OCI-LY7 (cell line): ENCODE measurements around the gene PIEZO1. TPM values are rescaled to one million over a fixed set of nuclear protein-coding genes. Genes with fewer than 3 reads are reported as not detected.

ENCODE experiments used
- BruUV-seq: library from RNA; stranded (reverse); fragments of 400-500 nt; replicated peaks from 2 replicates; lab custom pipeline; 2021; lab: Mats Ljungman, UMichigan
- CTCF ChIA-PET: fragments of 300-600 bp; sonication (Branson Sonifier 250); formaldehyde crosslinking; loops from one replicate; lab custom pipeline; 2022; ENCODE audit warnings: antibody characterized with exemption; ENCODE audit not compliant: unreplicated experiment; lab: Charles Lee
- POLR2A ChIA-PET: fragments of 300-600 bp; sonication (Branson Sonifier 250); formaldehyde crosslinking; loops from one replicate; lab custom pipeline; 2022; ENCODE audit warnings: antibody characterized with exemption; lab: Charles Lee
- DNase-seq: peaks from one replicate; pipeline ENCODE4 v3.0.0-alpha.2; 2015; ENCODE audit warnings: low spot score
- H2AFZ ChIP-seq: fragments of 200-600 bp; sonication (generic), shearing (Covaris generic); 2 replicates; pipeline ENCODE4 v1.6.1; 2014; ENCODE audit warnings: mild to moderate bottlenecking, antibody characterized with exemption, low read length, moderate library complexity
- H3K27ac ChIP-seq: fragments of 200-600 bp; sonication (generic); 2 replicates; pipeline ENCODE4 v1.5.1; 2014; ENCODE audit warnings: mixed run types, low read depth, mild to moderate bottlenecking, moderate library complexity, low read length, inconsistent platforms; ENCODE audit not compliant: poor library complexity, severe bottlenecking
- H3K36me3 ChIP-seq: fragments of 200-600 bp; sonication (generic); 2 replicates; pipeline ENCODE4 v1.6.1; 2014; ENCODE audit warnings: mild to moderate bottlenecking, antibody characterized with exemption, low read length, moderate library complexity, mixed read lengths; ENCODE audit not compliant: insufficient read depth
- H3K4me1 ChIP-seq: fragments of 200-600 bp; sonication (generic); 2 replicates; pipeline ENCODE4 v1.5.1; 2014; ENCODE audit warnings: mild to moderate bottlenecking, low read length; ENCODE audit not compliant: insufficient read depth, poor library complexity, severe bottlenecking
- H3K4me2 ChIP-seq: fragments of 200-600 bp; sonication (generic); 2 replicates; pipeline ENCODE4 v1.6.1; 2014; ENCODE audit warnings: mild to moderate bottlenecking, low read length
- H3K4me3 ChIP-seq: fragments of 200-600 bp; sonication (generic); 2 replicates; pipeline ENCODE4 v1.5.1; 2014; ENCODE audit warnings: mild to moderate bottlenecking, low read depth, low read length; ENCODE audit not compliant: poor library complexity, severe bottlenecking
- H3K79me2 ChIP-seq: fragments of 200-600 bp; sonication (generic); 2 replicates; pipeline ENCODE4 v1.6.1; 2016; ENCODE audit warnings: low read depth, mild to moderate bottlenecking, low read length, moderate library complexity, mixed read lengths; ENCODE audit not compliant: insufficient read depth
- H3K9me2 ChIP-seq: fragments of 200-600 bp; sonication (generic); 2 replicates; pipeline ENCODE4 v1.6.1; 2016; ENCODE audit warnings: mild to moderate bottlenecking, low read length, mixed read lengths; ENCODE audit not compliant: insufficient read depth
- H3K9me3 ChIP-seq: fragments of 200-600 bp; sonication (generic); 2 replicates; pipeline ENCODE4 v1.6.1; 2014; ENCODE audit warnings: mild to moderate bottlenecking, mixed run types, low read length, mixed read lengths
- H4K20me1 ChIP-seq: fragments of 200-600 bp; sonication (generic); 2 replicates; pipeline ENCODE4 v1.6.1; 2014; ENCODE audit warnings: mild to moderate bottlenecking, antibody characterized with exemption, low read length, moderate library complexity, mixed read lengths; ENCODE audit not compliant: insufficient read depth
- EZH2phosphoT487 ChIP-seq: fragments of 200-600 bp; sonication (generic); IDR thresholded peaks from 2 replicates; pipeline ENCODE4 v1.6.1; 2018; ENCODE audit warnings: low read depth, borderline replicate concordance, mild to moderate bottlenecking, mixed run types, antibody characterized with exemption, low read length, moderate library complexity, mixed read lengths
- intact Hi-C: fragments of 100-400 bp; cut with micrococcal nuclease; formaldehyde crosslinking; loops from one replicate; pipeline ENCODE4 v1.10.0; 2022; ENCODE audit not compliant: unreplicated experiment
- total RNA-seq, 2 experiments: library from RNA; depleted of rRNA in 1 of 2; stranded (reverse); fragments of >200 nt in 1 of 2; shearing (Covaris generic) in 1 of 2; gene quantifications; 2 replicates each; pipeline ENCODE4 v1.2.3, GENCODE V29; 2014 to 2022
- TF ChIP-seq, protein P1 (sequence below): fragments of 200-600 bp; sonication (generic); conservative IDR thresholded peaks from 2 replicates; pipeline ENCODE4 v1.5.1; 2014; ENCODE audit warnings: mild to moderate bottlenecking, antibody characterized with exemption, low read length, moderate library complexity, mixed read lengths

Gene PIEZO1
- total RNA-seq, 2 experiments from 2014 or later: 144 to 154 TPM

DNA sequence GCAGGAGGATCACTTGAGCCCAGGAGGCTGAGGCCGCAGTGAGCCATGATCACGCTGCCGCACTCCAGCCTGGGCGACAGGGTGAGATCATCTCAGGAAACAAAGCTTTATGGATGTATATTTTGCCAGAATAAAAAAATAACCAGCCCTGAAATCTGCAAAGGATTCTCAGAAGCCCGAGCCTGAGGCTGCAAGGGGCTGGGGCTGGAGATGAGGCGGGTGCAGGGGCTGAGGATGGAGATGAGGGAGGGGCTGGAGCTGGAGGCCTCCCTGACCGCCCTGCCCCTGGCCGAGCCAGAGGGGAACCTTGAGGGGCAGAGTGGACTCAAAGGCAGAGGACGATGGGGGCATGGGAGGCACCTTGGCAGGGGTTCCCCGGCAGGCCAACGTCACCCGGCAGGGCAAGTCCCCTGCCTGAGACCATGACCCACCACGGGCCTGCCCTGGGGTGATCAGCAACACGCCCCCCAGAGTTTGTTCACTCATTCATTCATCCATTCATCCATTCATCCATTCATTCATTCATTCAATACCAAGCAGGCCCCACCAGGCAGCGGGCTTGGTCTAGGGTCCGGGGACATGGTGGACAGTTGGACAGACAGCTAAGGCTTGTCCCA, 32.5 kb downstream of the PIEZO1 start:
- Histone ChIP-seq H3K36me3 (no peaks in the 10 kb centered on the region; the same call in 1 of the 2 replicates), H4K20me1 (no peaks in the 10 kb centered on the region; the same call in 1 of the 2 replicates), H2AFZ (no peak overlapping the region), H3K4me1 (peaks cover 5% of the 10 kb centered on the region), H3K9me3 (no peaks in the 10 kb centered on the region), H3K79me2 (no peaks in the 10 kb centered on the region), H3K4me2 (no peak overlapping the region), H3K9me2 (no peaks in the 10 kb centered on the region), H3K27ac (no peak overlapping the region), H3K4me3 (no peak overlapping the region)
- ChIA-PET CTCF (no interaction called here), POLR2A (no interaction called here)
- no TSS peak for BruUV-seq
- intact Hi-C loops: no loop called here
- DNase-seq: no peak
- TF ChIP-seq EZH2phosphoT487: no peak

DNA sequence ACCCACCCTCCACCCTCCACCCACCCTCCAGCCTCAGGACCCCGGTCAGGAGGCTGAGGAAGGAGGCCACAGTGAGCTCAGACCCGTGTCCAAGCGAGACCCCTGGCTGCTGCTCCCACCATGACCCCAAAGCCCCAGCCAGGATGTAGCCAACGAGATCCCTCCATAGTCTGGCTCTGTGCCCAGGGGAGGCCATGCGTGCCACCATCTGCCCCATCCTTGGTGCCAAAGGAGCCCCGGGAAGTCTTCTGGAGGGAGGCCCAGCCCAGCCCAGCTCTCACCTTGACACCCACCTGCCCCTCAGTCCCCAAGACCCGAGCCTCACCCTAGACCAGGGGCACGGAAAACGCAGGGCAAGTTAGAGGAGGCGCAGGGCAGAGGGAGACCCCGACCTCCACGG, 34.2 kb downstream of the PIEZO1 start:
- H4K20me1 ChIP-seq: no peaks in the 10 kb centered on the region
- no peaks in the 10 kb centered on the region; the same call in 1 of the 2 replicates for H3K36me3 ChIP-seq
- H3K79me2 ChIP-seq: no peaks in the 10 kb centered on the region
- H3K4me3 ChIP-seq: no peak overlapping the region
- no TSS peak for BruUV-seq
- H3K9me2 ChIP-seq: no peaks in the 10 kb centered on the region
- TF ChIP-seq, protein P1, sequence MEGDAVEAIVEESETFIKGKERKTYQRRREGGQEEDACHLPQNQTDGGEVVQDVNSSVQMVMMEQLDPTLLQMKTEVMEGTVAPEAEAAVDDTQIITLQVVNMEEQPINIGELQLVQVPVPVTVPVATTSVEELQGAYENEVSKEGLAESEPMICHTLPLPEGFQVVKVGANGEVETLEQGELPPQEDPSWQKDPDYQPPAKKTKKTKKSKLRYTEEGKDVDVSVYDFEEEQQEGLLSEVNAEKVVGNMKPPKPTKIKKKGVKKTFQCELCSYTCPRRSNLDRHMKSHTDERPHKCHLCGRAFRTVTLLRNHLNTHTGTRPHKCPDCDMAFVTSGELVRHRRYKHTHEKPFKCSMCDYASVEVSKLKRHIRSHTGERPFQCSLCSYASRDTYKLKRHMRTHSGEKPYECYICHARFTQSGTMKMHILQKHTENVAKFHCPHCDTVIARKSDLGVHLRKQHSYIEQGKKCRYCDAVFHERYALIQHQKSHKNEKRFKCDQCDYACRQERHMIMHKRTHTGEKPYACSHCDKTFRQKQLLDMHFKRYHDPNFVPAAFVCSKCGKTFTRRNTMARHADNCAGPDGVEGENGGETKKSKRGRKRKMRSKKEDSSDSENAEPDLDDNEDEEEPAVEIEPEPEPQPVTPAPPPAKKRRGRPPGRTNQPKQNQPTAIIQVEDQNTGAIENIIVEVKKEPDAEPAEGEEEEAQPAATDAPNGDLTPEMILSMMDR: no peak
- TF ChIP-seq EZH2phosphoT487: no peak
- no peak overlapping the region for H2AFZ ChIP-seq
- intact Hi-C loops: no loop called here
- CTCF ChIA-PET: no interaction called here
- H3K4me1 ChIP-seq: peaks cover 15% of the 10 kb centered on the region
- H3K27ac ChIP-seq: no peak overlapping the region
- DNase-seq: no peak
- H3K4me2 ChIP-seq: no peak overlapping the region
- no peaks in the 10 kb centered on the region for H3K9me3 ChIP-seq
- POLR2A ChIA-PET: no interaction called here

DNA sequence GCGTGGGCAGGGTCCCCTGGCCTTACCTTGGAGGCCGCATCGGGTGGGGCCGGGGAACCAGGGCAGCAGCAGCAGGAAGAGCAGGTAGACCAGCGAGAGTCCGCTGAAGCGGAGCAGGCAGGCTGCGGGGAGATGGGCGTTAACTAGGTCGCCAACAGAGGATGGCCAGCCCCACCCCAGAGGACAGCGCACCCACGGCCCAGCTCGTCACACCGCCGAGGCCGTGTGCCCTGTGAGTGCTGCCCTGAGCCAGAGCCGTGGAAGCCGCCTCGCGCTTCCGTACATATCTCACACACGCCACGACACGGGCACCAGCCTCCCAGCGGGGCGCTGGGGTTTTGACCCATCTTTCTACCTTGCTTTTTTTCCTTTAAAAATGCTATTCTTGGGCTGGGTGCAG, 35.7 kb downstream of the PIEZO1 start:
- no peaks in the 10 kb centered on the region for H3K79me2 ChIP-seq

More for the DNA sequence above, 35.7 kb downstream of the PIEZO1 start:
- ChIA-PET POLR2A (no interaction called here), CTCF (no interaction called here)
- intact Hi-C loops: no loop called here
- no TSS peak for BruUV-seq
- DNase-seq: no peak
- TF ChIP-seq, protein P1: no peak
- TF ChIP-seq EZH2phosphoT487: no peak
- Histone ChIP-seq H4K20me1 (no peaks in the 10 kb centered on the region), H3K4me3 (no peak overlapping the region), H3K4me2 (no peak overlapping the region), H3K9me3 (no peaks in the 10 kb centered on the region), H3K4me1 (peaks cover 30% of the 10 kb centered on the region), H3K9me2 (no peaks in the 10 kb centered on the region), H2AFZ (no peak overlapping the region), H3K27ac (no peak overlapping the region), H3K36me3 (no peaks in the 10 kb centered on the region; the same call in 1 of the 2 replicates)
